Lung (tissue), 12 donors: ENCODE measurements around the gene C1orf105. TPM values are rescaled to one million over a fixed set of nuclear protein-coding genes. Genes with fewer than 3 reads are reported as not detected.

ENCODE experiments used
- ATAC-seq: fragments of 200-7000 bp; cut with Tn5 transposase; one replicate; pipeline ENCODE4 v1.9.1; 2020; ENCODE audit warnings: moderate number of reproducible peaks; ENCODE audit not compliant: insufficient read depth, low FRiP score
- DNase-seq, 3 donors: peaks; one replicate each; pipeline ENCODE4 v3.0.0-alpha.2; 2013 to 2017
- H3K27ac ChIP-seq, 2 donors: one replicate each; pipeline ENCODE4 v1.5.1; 2013; ENCODE audit warnings: mild to moderate bottlenecking in 2 of 2, moderate library complexity in 2 of 2, control low read depth in 1 of 2, inconsistent platforms in 1 of 2, low read depth in 1 of 2, low read length in 1 of 2
- H3K27me3 ChIP-seq, 3 donors: one replicate each; pipeline ENCODE4 v1.5.1; 2013; ENCODE audit warnings: low read length in 2 of 3; ENCODE audit not compliant: control insufficient read depth in 3 of 3, insufficient read depth in 3 of 3
- H3K36me3 ChIP-seq, 4 donors: one replicate each; pipeline ENCODE4 v1.5.1; 2013; ENCODE audit warnings: low read length in 4 of 4, mild to moderate bottlenecking in 1 of 4, moderate library complexity in 1 of 4; ENCODE audit not compliant: control insufficient read depth in 4 of 4, insufficient read depth in 4 of 4
- H3K4me1 ChIP-seq, 5 donors: one replicate each; pipeline ENCODE4 v1.5.1; 2013; ENCODE audit warnings: low read length in 5 of 5, mild to moderate bottlenecking in 2 of 5, moderate library complexity in 1 of 5; ENCODE audit not compliant: control insufficient read depth in 5 of 5, insufficient read depth in 5 of 5
- H3K4me3 ChIP-seq: one replicate; pipeline ENCODE4 v1.5.1; 2013; ENCODE audit warnings: mild to moderate bottlenecking, control low read depth, moderate library complexity
- H3K9ac ChIP-seq, 2 donors: one replicate each; pipeline ENCODE4 v1.5.1; 2013; ENCODE audit warnings: low read length in 2 of 2, control low read depth in 1 of 2; ENCODE audit not compliant: insufficient read depth in 1 of 2
- H3K9me3 ChIP-seq, 4 donors: one replicate each; pipeline ENCODE4 v1.5.1; 2013; ENCODE audit warnings: low read length in 3 of 4, mild to moderate bottlenecking in 1 of 4, moderate library complexity in 1 of 4; ENCODE audit not compliant: control insufficient read depth in 4 of 4, insufficient read depth in 3 of 4
- CTCF ChIP-seq: IDR thresholded peaks from 2 replicates; pipeline ENCODE4 v1.5.1; 2012; ENCODE audit warnings: mild to moderate bottlenecking; ENCODE audit errors: control extremely low read depth, extremely low read depth
- WGBS, 2 donors: extraction: QIAGEN DNeasy Blood & Tissue Kit; methylation state at CpG; one replicate each; pipeline ENCODE4 v1.1.7; 2013; 5-methylcytosine and 5-hydroxymethylcytosine counted together
- polyA plus RNA-seq, 2 donors: library from polyadenylated mRNA; stranded (reverse); fragments of 200-250 nt; gene quantifications; one replicate each; pipeline ENCODE4 v1.2.1, GENCODE V29; 2013
- total RNA-seq, 2 donors: library from RNA; depleted of rRNA in 1 of 2; stranded (reverse); fragments of >200 nt in 1 of 2; gene quantifications; one replicate each; pipeline ENCODE4 v1.2.1, GENCODE V29; 2014 to 2021
- donor health status: control.
- donor health status: control.
- donor health status: Bipolar disorder and iron deficiency.
- donor health status: healthy.
- donor health status: DM: yes; HTN: yes; CAD: no.

C1orf105 gene
- total and polyA plus RNA-seq, 4 donors: not detected

GRCh38 chr1:172405912-172406311, 14.6 kb upstream of the C1orf105 start:
- ATAC-seq: no peak
- H3K9ac ChIP-seq: no peak overlapping the region
- H3K4me3 ChIP-seq: no peak overlapping the region
- H3K27me3 ChIP-seq: no peaks in the 10 kb centered on the region
- H3K4me1 ChIP-seq: peaks cover 0 to 17% (median 5%) of the 10 kb centered on the region in 5 donors
- H3K36me3 ChIP-seq: no peaks in the 10 kb centered on the region
- no peak for TF ChIP-seq CTCF
- H3K9me3 ChIP-seq: no peaks in the 10 kb centered on the region
- DNase-seq: no peak
- no peak overlapping the region for H3K27ac ChIP-seq

- TF ChIP-seq CTCF: no peak
Measured at GRCh38 chr1:172406968-172407367, 13.5 kb upstream of the C1orf105 start.

GRCh38 chr1:172408958-172409357, 11.5 kb upstream of the C1orf105 start:
- no peak overlapping the region for H3K9ac ChIP-seq
- H3K9me3 ChIP-seq: no peaks in the 10 kb centered on the region
- WGBS, 2 donors: 90 to 94% methylated on average over 1 of the region's 1 CpG
- DNase-seq: no peak
- no peak overlapping the region for H3K27ac ChIP-seq
- H3K4me1 ChIP-seq: no peaks in the 10 kb centered on the region
- no peak overlapping the region for H3K4me3 ChIP-seq
- no peaks in the 10 kb centered on the region for H3K36me3 ChIP-seq
- no peaks in the 10 kb centered on the region for H3K27me3 ChIP-seq
- no peak for TF ChIP-seq CTCF
- ATAC-seq: no peak

More at GRCh38 chr1:172406968-172407367, 13.5 kb upstream of the C1orf105 start:
- no peak overlapping the region for H3K27ac ChIP-seq
- WGBS, 2 donors: 46 to 91% methylated on average over 1 of the region's 1 CpG
- peaks cover 0 to 7% (median 3%) of the 10 kb centered on the region in 5 donors for H3K4me1 ChIP-seq
- no peaks in the 10 kb centered on the region for H3K9me3 ChIP-seq
- H3K27me3 ChIP-seq: no peaks in the 10 kb centered on the region
- DNase-seq (no peak), ATAC-seq (no peak)
- H3K4me3 ChIP-seq: no peak overlapping the region
- no peak overlapping the region for H3K9ac ChIP-seq
- no peaks in the 10 kb centered on the region for H3K36me3 ChIP-seq

- H3K27ac ChIP-seq: no peak overlapping the region
- H3K4me1 ChIP-seq: no peaks in the 10 kb centered on the region
- H3K9ac ChIP-seq: no peak overlapping the region
- H3K9me3 ChIP-seq: no peaks in the 10 kb centered on the region
- H3K4me3 ChIP-seq: no peak overlapping the region
- ATAC-seq (no peak), DNase-seq (no peak)
- no peak for TF ChIP-seq CTCF
- H3K27me3 ChIP-seq: no peaks in the 10 kb centered on the region
- WGBS, 2 donors: 92 to 94% methylated on average over 1 of the region's 1 CpG
- H3K36me3 ChIP-seq: no peaks in the 10 kb centered on the region
Measured at GRCh38 chr1:172410027-172410426, 10.5 kb upstream of the C1orf105 start.
